ENCODE measurements around the gene WDR35. TPM values are rescaled to one million over a fixed set of nuclear protein-coding genes. Genes with fewer than 3 reads are reported as not detected.
A peak's percentile ranks its signal among the peaks of the same experiment; 100 is the strongest.

The WDR35 gene
- total RNA-seq, 1 experiment from 2014 or later, result 6.6 TPM

DNA sequence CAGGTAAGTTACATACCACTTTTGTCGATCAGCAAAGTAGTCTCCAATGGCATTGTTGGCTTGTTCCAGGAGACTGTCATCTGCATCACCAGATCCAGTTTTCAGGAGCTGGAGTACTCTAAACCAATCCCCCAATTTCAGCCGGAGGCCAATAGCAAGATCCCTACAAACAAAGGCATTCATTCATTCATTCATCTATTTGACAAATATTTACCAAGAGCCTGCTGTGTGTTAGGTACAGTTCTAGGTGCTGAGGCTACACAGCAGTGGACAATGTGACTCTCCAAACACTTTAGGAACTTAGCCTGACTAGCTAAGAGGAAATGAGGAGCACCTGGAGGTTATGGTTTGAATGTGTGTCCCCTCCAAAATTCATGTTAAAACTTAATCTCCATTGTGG is 53.7 kb downstream of the WDR35 start:
- ATAC-seq, result no peak
- intact Hi-C loops (cut with micrococcal nuclease), result no loop called here
- no peak overlapping the region for H3K4me3 ChIP-seq (ENCODE audit: low read length)
- H3K4me2 ChIP-seq (ENCODE audit: low read length), result no peak overlapping the region
- ChIA-PET POLR2A (ENCODE audit: unreplicated experiment) (no interaction called here), CTCF (no interaction called here)
- no peak overlapping the region for H3K27ac ChIP-seq (ENCODE audit: low read length)
- peaks cover 16% of the 10 kb centered on the region for H3K36me3 ChIP-seq (ENCODE audit: low read depth, low read length)
- peaks cover 9% of the 10 kb centered on the region for H3F3A ChIP-seq (ENCODE audit: low read length, unreplicated experiment)
- H4K20me1 ChIP-seq (ENCODE audit: low read length), result no peaks in the 10 kb centered on the region
- H3K27me3 ChIP-seq (ENCODE audit: low read length), result no peaks in the 10 kb centered on the region
- H3K79me2 ChIP-seq (ENCODE audit: low read length), result no peaks in the 10 kb centered on the region
- BruUV-seq (replicated peaks), result no TSS peak
- DNase-seq, result no peak
- no peak overlapping the region for H3K9ac ChIP-seq (ENCODE audit: low read length)
- no peaks in the 10 kb centered on the region for H3K9me3 ChIP-seq (ENCODE audit: low read length)
- H3K4me1 ChIP-seq (ENCODE audit: insufficient read depth, low read length), result peaks cover 25% of the 10 kb centered on the region
- H3K9me2 ChIP-seq (replicated peaks; ENCODE audit: low read length), result no peaks in the 10 kb centered on the region
- no peak overlapping the region for H2AFZ ChIP-seq (ENCODE audit: low read length)
- TF ChIP-seq EZH2 (IDR thresholded peaks at IDR 0.05; ENCODE audit: low read length, unreplicated experiment) (no peak), EZH2phosphoT487 (IDR thresholded peaks at IDR 0.05; ENCODE audit: borderline replicate concordance, low read length) (no peak)
- TF ChIP-seq, protein P1, sequence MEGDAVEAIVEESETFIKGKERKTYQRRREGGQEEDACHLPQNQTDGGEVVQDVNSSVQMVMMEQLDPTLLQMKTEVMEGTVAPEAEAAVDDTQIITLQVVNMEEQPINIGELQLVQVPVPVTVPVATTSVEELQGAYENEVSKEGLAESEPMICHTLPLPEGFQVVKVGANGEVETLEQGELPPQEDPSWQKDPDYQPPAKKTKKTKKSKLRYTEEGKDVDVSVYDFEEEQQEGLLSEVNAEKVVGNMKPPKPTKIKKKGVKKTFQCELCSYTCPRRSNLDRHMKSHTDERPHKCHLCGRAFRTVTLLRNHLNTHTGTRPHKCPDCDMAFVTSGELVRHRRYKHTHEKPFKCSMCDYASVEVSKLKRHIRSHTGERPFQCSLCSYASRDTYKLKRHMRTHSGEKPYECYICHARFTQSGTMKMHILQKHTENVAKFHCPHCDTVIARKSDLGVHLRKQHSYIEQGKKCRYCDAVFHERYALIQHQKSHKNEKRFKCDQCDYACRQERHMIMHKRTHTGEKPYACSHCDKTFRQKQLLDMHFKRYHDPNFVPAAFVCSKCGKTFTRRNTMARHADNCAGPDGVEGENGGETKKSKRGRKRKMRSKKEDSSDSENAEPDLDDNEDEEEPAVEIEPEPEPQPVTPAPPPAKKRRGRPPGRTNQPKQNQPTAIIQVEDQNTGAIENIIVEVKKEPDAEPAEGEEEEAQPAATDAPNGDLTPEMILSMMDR (conservative IDR thresholded peaks at IDR 0.05; ENCODE audit: low read depth, low read length), result no peak

DNA sequence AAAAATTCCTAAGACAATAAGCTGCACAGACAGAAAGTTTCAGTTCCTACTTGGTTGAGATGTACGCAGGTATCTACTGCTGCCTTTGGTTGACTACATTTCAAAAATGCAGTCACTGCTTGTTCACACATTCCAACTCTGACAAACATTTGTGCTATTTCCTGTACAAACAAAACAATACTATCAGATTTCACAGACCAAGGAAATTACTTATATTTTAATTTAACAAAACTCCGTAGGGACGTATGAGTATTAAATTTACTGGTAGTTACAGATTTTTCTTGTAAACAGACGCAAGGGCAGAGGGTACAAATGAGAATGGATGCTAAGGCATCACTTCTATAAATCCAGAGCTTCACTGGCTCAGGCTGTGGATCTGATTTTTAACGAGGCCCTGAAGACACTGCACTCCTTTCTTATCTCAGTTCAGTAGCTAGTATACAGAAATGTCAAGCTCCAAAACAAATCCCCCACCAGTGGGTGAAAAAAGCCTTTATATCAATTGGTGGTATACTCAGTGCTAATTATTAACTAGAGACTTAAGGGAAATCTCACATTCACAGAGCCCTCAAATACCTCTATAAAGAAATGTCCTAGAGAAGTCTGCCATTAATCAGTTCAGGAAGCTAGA is 56.4 kb downstream of the WDR35 start:
- Histone ChIP-seq H3K9me2 (replicated peaks; ENCODE audit: low read length) (no peaks in the 10 kb centered on the region), H3K9ac (ENCODE audit: low read length) (peak overlapping the region; percentile 56), H3K4me1 (ENCODE audit: insufficient read depth, low read length) (peaks cover 25% of the 10 kb centered on the region), H3K4me3 (ENCODE audit: low read length) (peak overlapping the region; percentile 62), H3K4me2 (ENCODE audit: low read length) (peak overlapping the region; percentile 91), H3K36me3 (ENCODE audit: low read depth, low read length) (peaks cover 36% of the 10 kb centered on the region), H3F3A (ENCODE audit: low read length, unreplicated experiment) (peaks cover 9% of the 10 kb centered on the region), H2AFZ (ENCODE audit: low read length) (peak overlapping the region; percentile 50), H3K79me2 (ENCODE audit: low read length) (no peaks in the 10 kb centered on the region), H4K20me1 (ENCODE audit: low read length) (no peaks in the 10 kb centered on the region), H3K9me3 (ENCODE audit: low read length) (no peaks in the 10 kb centered on the region), H3K27ac (ENCODE audit: low read length) (peak overlapping the region; percentile 89), H3K27me3 (ENCODE audit: low read length) (no peaks in the 10 kb centered on the region)
- TF ChIP-seq, protein P1 (conservative IDR thresholded peaks at IDR 0.05; ENCODE audit: low read depth, low read length), result no peak
- no peak for TF ChIP-seq EZH2 (IDR thresholded peaks at IDR 0.05; ENCODE audit: low read length, unreplicated experiment)
- no peak for TF ChIP-seq EZH2phosphoT487 (IDR thresholded peaks at IDR 0.05; ENCODE audit: borderline replicate concordance, low read length)
- BruUV-seq (replicated peaks), result TSS peak; percentile 79
- ChIA-PET CTCF (interaction anchor here (0.7 kb wide), 1 partner anchor 22 kb away, joined by 4 read pairs; no protein-coding TSS in a partner anchor), POLR2A (ENCODE audit: unreplicated experiment) (interaction anchor here (0.6 to 1.0 kb wide), 4 partner anchors 13 to 46 kb away, joined by 3 to 14 read pairs (median 6); partner anchors contain the start of gene TTC32)
- intact Hi-C loops (cut with micrococcal nuclease), result loop anchor here (1.0 to 2.0 kb wide), 3 partner anchors 13 to 31 kb away; no protein-coding TSS in a partner anchor
- DNase-seq (peak; percentile 90), ATAC-seq (peak; percentile 96)

DNA sequence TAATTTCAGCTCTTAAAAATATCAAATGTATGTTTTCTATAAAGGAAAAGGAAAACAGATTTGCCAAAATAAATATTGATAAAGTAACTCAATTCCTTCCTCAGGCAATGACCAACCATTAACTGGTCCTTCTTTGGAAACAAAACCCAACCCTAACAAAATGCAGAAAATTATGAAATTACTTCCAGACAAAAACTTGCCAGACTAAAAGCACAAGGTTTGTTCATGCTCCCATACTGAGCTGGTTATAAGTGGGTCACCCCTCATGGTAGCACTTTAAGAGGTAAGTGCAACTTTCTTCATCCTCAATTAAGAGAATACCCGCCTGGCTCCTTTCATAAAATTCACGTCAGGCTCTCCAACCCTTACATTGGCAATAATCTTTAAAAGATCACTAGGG is 57.0 kb downstream of the WDR35 start:
- Histone ChIP-seq H3K4me2 (ENCODE audit: low read length) (peak overlapping the region; percentile 91), H3K36me3 (ENCODE audit: low read depth, low read length) (peaks cover 39% of the 10 kb centered on the region), H3K79me2 (ENCODE audit: low read length) (no peaks in the 10 kb centered on the region), H2AFZ (ENCODE audit: low read length) (peak overlapping the region; percentile 50), H3K27ac (ENCODE audit: low read length) (peak overlapping the region; percentile 89), H3K9me2 (replicated peaks; ENCODE audit: low read length) (no peaks in the 10 kb centered on the region), H4K20me1 (ENCODE audit: low read length) (no peaks in the 10 kb centered on the region), H3K9ac (ENCODE audit: low read length) (peak overlapping the region; percentile 56), H3K9me3 (ENCODE audit: low read length) (no peaks in the 10 kb centered on the region), H3K4me1 (ENCODE audit: insufficient read depth, low read length) (peaks cover 25% of the 10 kb centered on the region), H3K27me3 (ENCODE audit: low read length) (no peaks in the 10 kb centered on the region), H3F3A (ENCODE audit: low read length, unreplicated experiment) (peaks cover 9% of the 10 kb centered on the region), H3K4me3 (ENCODE audit: low read length) (peak overlapping the region; percentile 62)
- DNase-seq, result peak; percentile 62
- TF ChIP-seq, protein P1 (conservative IDR thresholded peaks at IDR 0.05; ENCODE audit: low read depth, low read length), result no peak
- TF ChIP-seq EZH2phosphoT487 (IDR thresholded peaks at IDR 0.05; ENCODE audit: borderline replicate concordance, low read length) (no peak), EZH2 (IDR thresholded peaks at IDR 0.05; ENCODE audit: low read length, unreplicated experiment) (no peak)
- BruUV-seq (replicated peaks), result TSS peak; percentile 88
- CTCF ChIA-PET, result interaction anchor here (0.7 kb wide), 1 partner anchor 21 kb away, joined by 4 read pairs; no protein-coding TSS in a partner anchor
- ATAC-seq, result peak; percentile 37
- POLR2A ChIA-PET (ENCODE audit: unreplicated experiment), result interaction anchor here (0.6 to 1.0 kb wide), 3 partner anchors 14 to 30 kb away, joined by 4 to 7 read pairs (median 5); no protein-coding TSS in a partner anchor
- intact Hi-C loops (cut with micrococcal nuclease), result loop anchor here (1.0 to 2.0 kb wide), 3 partner anchors 14 to 31 kb away; no protein-coding TSS in a partner anchor
